Activated B cell treated with CpG ODN at 0.5 μM for 24 hours (primary cell): ENCODE measurements around the gene GLT8D2. TPM values are rescaled to one million over a fixed set of nuclear protein-coding genes. Genes with fewer than 3 reads are reported as not detected.
A peak's percentile ranks its signal among the peaks of the same experiment; 100 is the strongest.

Source experiments
- ATAC-seq: fragments of 200-7000 bp; cut with Tn5 transposase; one replicate; pipeline ENCODE4 v1.10.0; 2021; ENCODE audit warnings: low read depth, mild to moderate bottlenecking, moderate library complexity
- CTCF ChIA-PET: fragments of 350-600 bp; sonication (Branson Sonifier 250); formaldehyde crosslinking; loops from one replicate; lab custom pipeline; 2021; ENCODE audit warnings: antibody characterized with exemption; lab: Charles Lee
- POLR2A ChIA-PET: fragments of 350-600 bp; sonication (Branson Sonifier 250); formaldehyde crosslinking; loops from one replicate; lab custom pipeline; 2021; ENCODE audit warnings: antibody characterized with exemption; lab: Charles Lee
- DNase-seq: peaks from one replicate; pipeline ENCODE4 v3.0.0; 2022
- H3K27ac Mint-ChIP-seq: one replicate; pipeline ENCODE4 v1.8.0; 2020; ENCODE audit warnings: mixed read lengths
- H3K27me3 Mint-ChIP-seq: one replicate; pipeline ENCODE4 v1.8.0; 2021; ENCODE audit warnings: mixed read lengths
- H3K36me3 Mint-ChIP-seq: one replicate; pipeline ENCODE4 v1.8.0; 2021; ENCODE audit warnings: low read depth, mixed read lengths
- H3K4me1 Mint-ChIP-seq: one replicate; pipeline ENCODE4 v1.8.0; 2021; ENCODE audit warnings: mixed read lengths
- H3K4me3 Mint-ChIP-seq: one replicate; pipeline ENCODE4 v1.8.0; 2020; ENCODE audit warnings: mild to moderate bottlenecking, mixed read lengths
- H3K9me3 Mint-ChIP-seq: one replicate; pipeline ENCODE4 v1.8.0; 2020; ENCODE audit warnings: mixed read lengths
- CTCF ChIP-seq: fragments of 200-600 bp; IDR thresholded peaks from one replicate; pipeline ENCODE4 v1.8.0; 2022; ENCODE audit warnings: antibody characterized with exemption, mild to moderate bottlenecking
- intact Hi-C: fragments of 100-400 bp; cut with micrococcal nuclease; formaldehyde crosslinking; loops from one replicate; pipeline ENCODE4 v1.15.1; 2024
- total RNA-seq: library from RNA; stranded (reverse); gene quantifications from 2 replicates; pipeline ENCODE4 v1.2.3, GENCODE V29; 2022

GLT8D2 gene
- total RNA-seq, 1 donor from 2014 or later = not detected

GRCh38 chr12:103973909-103974308 is 76.1 kb downstream of the GLT8D2 start:
- no peak for ATAC-seq
- CTCF ChIA-PET = no interaction called here
- Mint-ChIP-seq H3K4me3 (no peak overlapping the region), H3K27me3 (no peaks in the 10 kb centered on the region), H3K4me1 (peaks cover 39% of the 10 kb centered on the region), H3K9me3 (no peaks in the 10 kb centered on the region), H3K27ac (no peak overlapping the region), H3K36me3 (peaks cover 61% of the 10 kb centered on the region)
- no peak for DNase-seq
- intact Hi-C loops = no loop called here
- POLR2A ChIA-PET = interaction anchor here (0.8 kb wide), 1 partner anchor 8 kb away, joined by 4 read pairs; the partner anchor contains the start of gene TDG
- no peak for TF ChIP-seq CTCF

- Mint-ChIP-seq H3K27ac (no peak overlapping the region), H3K36me3 (peaks cover 45% of the 10 kb centered on the region), H3K9me3 (no peaks in the 10 kb centered on the region), H3K4me1 (peaks cover 59% of the 10 kb centered on the region), H3K4me3 (no peak overlapping the region), H3K27me3 (no peaks in the 10 kb centered on the region)
- ChIA-PET CTCF (interaction anchor here (0.9 kb wide), 1 partner anchor 89 kb away, joined by 3 read pairs; no protein-coding TSS in a partner anchor), POLR2A (no interaction called here)
- TF ChIP-seq CTCF = no peak
- intact Hi-C loops = no loop called here
- no peak for DNase-seq
- ATAC-seq = no peak
These were observed 80.6 kb downstream of the GLT8D2 start for GRCh38 chr12:103969391-103969790.

GRCh38 chr12:103966736-103967135 is 83.3 kb downstream of the GLT8D2 start:
- ATAC-seq = no peak
- POLR2A ChIA-PET = interaction anchor here (1.1 to 6.8 kb wide), 13 partner anchors 11 to 1269 kb away, joined by 3 to 151 read pairs (median 11); partner anchors contain the start of genes APPL2, HCFC2, HSP90B1 and NFYB
- Mint-ChIP-seq H3K27me3 (no peaks in the 10 kb centered on the region), H3K36me3 (peaks cover 33% of the 10 kb centered on the region), H3K27ac (peak overlapping the region; percentile 97), H3K4me1 (peaks cover 61% of the 10 kb centered on the region), H3K9me3 (no peaks in the 10 kb centered on the region), H3K4me3 (peak overlapping the region; percentile 97)
- intact Hi-C loops = no loop called here
- no peak for DNase-seq
- TF ChIP-seq CTCF = no peak
- CTCF ChIA-PET = interaction anchor here (0.7 to 2.1 kb wide), 2 partner anchors 39 to 719 kb away, joined by 3 to 6 read pairs; no protein-coding TSS in a partner anchor

GRCh38 chr12:103965590-103966504 is 84.1 kb downstream of the GLT8D2 start, which contains the start of gene TDG:
Gene TDG (plus strand): TSS chr12:103965872. CDS start chr12:103966038, 166 bp downstream.
- POLR2A ChIA-PET = interaction anchor here (0.9 to 6.8 kb wide), 23 partner anchors 8 to 1270 kb away, joined by 3 to 151 read pairs (median 4); partner anchors contain the start of genes APPL2, HCFC2, HSP90B1 and NFYB
- DNase-seq (peak; percentile 85), ATAC-seq (peak; percentile 95)
- no peak for TF ChIP-seq CTCF
- Mint-ChIP-seq H3K4me3 (peak within 1 kb of the TSS; percentile 97), H3K9me3 (no peaks in the 10 kb centered on the region), H3K4me1 (peaks cover 56% of the 10 kb centered on the region), H3K27me3 (no peaks in the 10 kb centered on the region), H3K27ac (peak within 1 kb of the TSS; percentile 97), H3K36me3 (peaks cover 29% of the 10 kb centered on the region)
- CTCF ChIA-PET = interaction anchor here (0.5 to 2.1 kb wide), 5 partner anchors 10 to 144 kb away, joined by 3 to 13 read pairs (median 5); a partner anchor contains a TSS
- intact Hi-C loops = loop anchor here (1.0 kb wide), 4 partner anchors 9 to 1141 kb away; partner anchors contain the start of genes HCFC2, HSP90B1 and WASHC4
